Endothelial cell (in vitro differentiated cells): Measurements from ENCODE around the gene GPR162. TPM values are rescaled to one million over a fixed set of nuclear protein-coding genes. Genes with fewer than 3 reads are reported as not detected.

Experiments
- DNase-seq: peaks from one replicate; pipeline ENCODE4 v3.0.0; 2021; ENCODE audit warnings: low spot score
- H3K27ac Mint-ChIP-seq: one replicate; pipeline ENCODE4 v1.8.0; 2021; ENCODE audit warnings: mixed read lengths, inconsistent platforms; ENCODE audit not compliant: unreplicated experiment
- H3K27me3 Mint-ChIP-seq: one replicate; pipeline ENCODE4 v1.8.0; 2021; ENCODE audit warnings: mild to moderate bottlenecking, moderate library complexity, mixed read lengths, inconsistent platforms; ENCODE audit not compliant: unreplicated experiment
- H3K36me3 Mint-ChIP-seq: one replicate; pipeline ENCODE4 v1.8.0; 2021; ENCODE audit warnings: mild to moderate bottlenecking, low read depth, mixed read lengths, inconsistent platforms; ENCODE audit not compliant: unreplicated experiment
- H3K4me1 Mint-ChIP-seq: one replicate; pipeline ENCODE4 v1.8.0; 2021; ENCODE audit warnings: mild to moderate bottlenecking, mixed read lengths, inconsistent platforms; ENCODE audit not compliant: unreplicated experiment
- H3K4me3 Mint-ChIP-seq: one replicate; pipeline ENCODE4 v1.8.0; 2021; ENCODE audit warnings: mild to moderate bottlenecking, mixed read lengths, inconsistent platforms; ENCODE audit not compliant: unreplicated experiment
- H3K9me3 Mint-ChIP-seq: one replicate; pipeline ENCODE4 v1.8.0; 2021; ENCODE audit warnings: mixed read lengths, inconsistent platforms; ENCODE audit not compliant: unreplicated experiment
- CTCF ChIP-seq: fragments of 200-600 bp; sonication (generic); IDR thresholded peaks from one replicate; pipeline ENCODE4 v1.5.0; 2021; ENCODE audit warnings: antibody characterized with exemption; ENCODE audit not compliant: unreplicated experiment
- total RNA-seq: library from RNA; stranded (reverse); fragmentation: NEBNext Ultra II Directional; extraction: Animal tissue kit (Norgen Biotek cat#: 25700); gene quantifications from one replicate; pipeline ENCODE4 v1.2.1, GENCODE V29; 2021; ENCODE audit not compliant: unreplicated experiment

GPR162 gene
- total RNA-seq, 1 donor from 2014 or later, result 52.7 TPM

- H3K27me3 Mint-ChIP-seq, result peaks cover 26% of the 10 kb centered on the region
- peaks cover 58% of the 10 kb centered on the region for H3K4me1 Mint-ChIP-seq
- peak overlapping the region; percentile 92 for H3K4me3 Mint-ChIP-seq
- H3K9me3 Mint-ChIP-seq, result no peaks in the 10 kb centered on the region
- no peak for TF ChIP-seq CTCF
- peak overlapping the region; percentile 5 for H3K27ac Mint-ChIP-seq
- DNase-seq, result no peak
- peaks cover 18% of the 10 kb centered on the region for H3K36me3 Mint-ChIP-seq
Measured at GRCh38 chr12:6822426-6823135, 960 bp downstream of the GPR162 start.

GRCh38 chr12:6823182-6824084 lies 1.8 kb downstream of the GPR162 start:
- DNase-seq, result no peak
- peak overlapping the region; percentile 5 for H3K27ac Mint-ChIP-seq
- no peak for TF ChIP-seq CTCF
- no peaks in the 10 kb centered on the region for H3K9me3 Mint-ChIP-seq
- H3K36me3 Mint-ChIP-seq, result peaks cover 13% of the 10 kb centered on the region
- H3K4me3 Mint-ChIP-seq, result peak overlapping the region; percentile 92
- H3K4me1 Mint-ChIP-seq, result peaks cover 54% of the 10 kb centered on the region
- H3K27me3 Mint-ChIP-seq, result peaks cover 24% of the 10 kb centered on the region

GRCh38 chr12:6824085-6824775 lies 2.6 kb downstream of the GPR162 start:
- Mint-ChIP-seq H3K27ac (no peak overlapping the region), H3K36me3 (peaks cover 13% of the 10 kb centered on the region), H3K27me3 (peaks cover 27% of the 10 kb centered on the region), H3K4me1 (peaks cover 51% of the 10 kb centered on the region), H3K9me3 (no peaks in the 10 kb centered on the region), H3K4me3 (peak overlapping the region; percentile 70)
- no peak for DNase-seq
- TF ChIP-seq CTCF, result no peak

GRCh38 chr12:6824901-6825381 lies 3.3 kb downstream of the GPR162 start:
- peaks cover 46% of the 10 kb centered on the region for H3K4me1 Mint-ChIP-seq
- H3K36me3 Mint-ChIP-seq, result peaks cover 13% of the 10 kb centered on the region
- TF ChIP-seq CTCF, result no peak
- no peaks in the 10 kb centered on the region for H3K9me3 Mint-ChIP-seq
- H3K27me3 Mint-ChIP-seq, result peaks cover 26% of the 10 kb centered on the region
- H3K4me3 Mint-ChIP-seq, result peak overlapping the region; percentile 62
- H3K27ac Mint-ChIP-seq, result no peak overlapping the region
- DNase-seq, result no peak
